ENCODE results near the gene BBX.

Gene BBX

GRCh38 chr3:107522510-107523288 is at the start of gene BBX:
TSS of gene BBX (plus strand) at chr3:107522962. CDS start at chr3:107710461, 187,499 bp downstream.
- peak; percentile 67 for FAIRE-seq

GRCh38 chr3:107476462-107476861 is 46.3 kb upstream of the BBX start:
- FAIRE-seq, result no peak

GRCh38 chr3:107487490-107487889 is 35.3 kb upstream of the BBX start:
- no peak for FAIRE-seq

- FAIRE-seq, result no peak
Measured at GRCh38 chr3:107488942-107489341, 33.8 kb upstream of the BBX start.

GRCh38 chr3:107493134-107493533 is 29.6 kb upstream of the BBX start:
- no peak for FAIRE-seq

GRCh38 chr3:107496855-107497254 is 25.9 kb upstream of the BBX start:
- no peak for FAIRE-seq

GRCh38 chr3:107498646-107499045 is 24.1 kb upstream of the BBX start:
- no peak for FAIRE-seq

GRCh38 chr3:107506458-107506857 is 16.3 kb upstream of the BBX start:
- FAIRE-seq, result no peak

- FAIRE-seq, result no peak
Measured at GRCh38 chr3:107508331-107508730, 14.4 kb upstream of the BBX start.

GRCh38 chr3:107512108-107512507 is 10.7 kb upstream of the BBX start:
- FAIRE-seq, result no peak

GRCh38 chr3:107514453-107514852 is 8.3 kb upstream of the BBX start:
- no peak for FAIRE-seq

- FAIRE-seq, result no peak
Measured at GRCh38 chr3:107516475-107516874, 6.3 kb upstream of the BBX start.

- FAIRE-seq, result no peak
Measured at GRCh38 chr3:107520535-107520934, 2.2 kb upstream of the BBX start.

GRCh38 chr3:107521469-107522059 is 1.2 kb upstream of the BBX start:
- no peak for FAIRE-seq

- no peak for FAIRE-seq
Measured at GRCh38 chr3:107523289-107523538, 452 bp downstream of the BBX start.

GRCh38 chr3:107523539-107524325 is 970 bp downstream of the BBX start:
- no peak for FAIRE-seq

- FAIRE-seq, result no peak
Measured at GRCh38 chr3:107524326-107524840, 1.6 kb downstream of the BBX start.

- FAIRE-seq, result no peak
Measured at GRCh38 chr3:107524841-107525643, 2.3 kb downstream of the BBX start.

- FAIRE-seq, result no peak
Measured at GRCh38 chr3:107525644-107526305, 3.0 kb downstream of the BBX start.

- no peak for FAIRE-seq
Measured at GRCh38 chr3:107531917-107532469, 9.2 kb downstream of the BBX start.

- FAIRE-seq, result no peak
Measured at GRCh38 chr3:107540857-107541256, 18.1 kb downstream of the BBX start.

GRCh38 chr3:107542665-107543064 is 19.9 kb downstream of the BBX start:
- FAIRE-seq, result no peak

Data from endometrium (tissue), 2 donors.